Measurements from ENCODE around the gene GOLGA8T.
"Not testable (repeated sequence)": the region's sequence is repeated elsewhere in the genome, so short reads cannot be mapped to it uniquely, and the experiment has no call there.

GOLGA8T gene, protein sequence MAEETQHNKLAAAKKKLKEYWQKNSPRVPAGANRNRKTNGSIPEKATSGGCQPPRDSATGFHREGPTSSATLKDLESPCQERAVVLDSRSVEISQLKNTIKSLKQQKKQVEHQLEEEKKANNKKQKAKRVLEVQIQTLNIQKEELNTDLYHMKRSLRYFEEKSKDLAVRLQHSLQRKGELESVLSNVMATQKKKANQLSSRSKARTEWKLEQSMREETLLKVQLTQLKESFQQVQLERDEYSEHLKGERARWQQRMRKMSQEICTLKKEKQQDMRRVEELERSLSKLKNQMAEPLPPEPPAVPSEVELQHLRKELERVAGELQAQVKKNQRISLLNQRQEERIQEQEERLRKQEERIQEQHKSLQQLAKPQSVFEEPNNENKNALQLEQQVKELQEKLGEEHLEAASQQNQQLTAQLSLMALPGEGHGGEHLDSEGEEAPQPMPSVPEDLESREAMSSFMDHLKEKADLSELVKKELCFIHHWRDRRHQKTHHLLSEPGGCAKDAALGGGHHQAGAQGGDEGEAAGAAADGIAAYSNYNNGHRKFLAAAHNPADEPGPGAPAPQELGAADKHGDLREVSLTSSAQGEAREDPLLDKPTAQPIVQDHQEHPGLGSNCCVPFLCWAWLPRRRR

DNA sequence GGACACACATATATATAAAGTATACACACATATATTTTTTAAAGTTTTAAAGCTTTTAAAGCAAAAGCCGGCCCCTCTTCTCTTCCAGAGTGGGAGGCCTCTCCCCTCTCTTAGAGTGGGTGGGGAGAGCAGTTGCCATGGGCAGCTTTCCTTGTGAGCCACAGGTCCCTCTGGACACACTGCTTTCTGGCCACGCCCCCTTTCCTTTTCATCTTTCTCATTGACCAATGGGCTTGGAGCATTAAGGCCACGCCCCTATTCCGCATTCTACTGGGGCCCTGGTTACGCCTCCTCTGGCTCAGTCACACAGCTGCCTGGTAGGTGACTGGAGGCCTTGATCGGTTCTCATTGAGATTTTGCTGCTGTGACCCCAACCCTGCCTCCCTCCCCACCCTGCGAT, at the start of gene GOLGA8T:
GOLGA8T (plus strand) TSS at position 301 of the 400 bp plus-strand sequence; CDS start at position 399, 98 bp downstream.
- not testable (repeated sequence) for DNase-seq

DNA sequence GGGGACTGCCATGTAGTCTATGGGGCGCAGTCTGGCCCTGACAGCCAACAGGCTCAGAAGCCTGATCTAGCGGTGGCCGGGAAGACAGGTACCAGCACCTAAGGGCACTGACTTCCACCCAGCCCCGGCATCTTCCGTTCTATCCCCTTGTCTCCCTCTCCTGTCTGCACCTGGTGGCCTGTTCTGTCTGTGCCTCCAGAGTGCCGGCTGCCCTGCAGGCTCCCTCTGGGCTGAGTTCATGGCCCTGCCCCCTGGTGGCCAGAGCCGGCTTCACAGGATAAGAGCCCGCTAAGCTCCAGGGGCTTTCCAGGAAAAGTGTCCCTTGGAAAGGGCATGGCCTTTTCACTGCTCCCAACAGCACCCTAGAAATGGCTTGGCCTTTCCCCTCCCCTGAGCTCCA, 37.0 kb upstream of the GOLGA8T start:
- not testable (repeated sequence) for DNase-seq

DNA sequence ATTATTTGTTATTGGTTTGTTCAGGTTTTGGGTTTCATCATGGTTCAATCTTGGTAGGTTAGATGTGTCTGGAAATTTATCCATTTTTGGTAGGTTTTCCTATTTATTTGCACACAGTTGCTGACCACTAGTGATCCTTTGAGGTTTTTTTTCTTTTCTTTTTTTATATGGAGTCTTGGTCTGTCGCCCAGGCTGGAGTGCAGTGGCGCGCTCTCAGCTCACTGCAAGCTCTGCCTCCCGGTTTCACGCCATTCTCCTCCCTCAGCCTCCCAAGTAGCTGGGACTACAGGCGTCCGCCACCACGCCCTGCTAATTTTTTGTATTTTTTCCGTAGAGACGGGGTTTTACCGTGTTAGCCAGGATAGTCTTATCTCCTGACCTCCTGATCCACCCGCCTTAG, 32.0 kb upstream of the GOLGA8T start:
- not testable (repeated sequence) for DNase-seq

DNA sequence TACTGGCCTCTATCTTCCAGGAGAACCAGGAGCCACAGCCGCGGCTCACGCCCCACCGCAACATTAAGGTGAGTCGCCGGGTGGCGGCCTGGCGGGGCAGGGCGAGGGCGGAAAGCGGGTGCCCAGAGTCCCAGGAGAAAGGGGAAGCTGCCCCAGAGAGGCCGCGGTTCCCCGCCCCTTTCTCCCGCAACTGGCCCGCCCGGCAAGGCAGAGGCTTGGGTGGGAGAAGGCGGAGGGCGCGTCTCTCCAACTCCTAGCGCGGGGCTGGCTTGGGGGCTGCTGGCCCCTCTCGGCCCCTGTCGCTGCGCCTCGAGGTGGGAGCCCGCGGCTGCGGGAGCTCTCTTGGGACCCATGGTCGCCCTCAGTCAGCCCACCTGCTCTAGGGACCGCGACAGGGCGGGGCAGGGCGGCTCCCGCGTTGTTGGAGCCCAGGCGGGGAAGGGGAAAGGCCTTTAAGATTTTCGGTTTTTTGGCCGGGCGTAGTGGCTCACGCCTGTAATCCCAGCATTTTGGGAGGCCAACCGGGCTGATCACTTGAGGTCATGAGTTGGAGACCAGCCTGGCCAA, 30.8 kb upstream of the GOLGA8T start:
- not testable (repeated sequence) for DNase-seq

DNA sequence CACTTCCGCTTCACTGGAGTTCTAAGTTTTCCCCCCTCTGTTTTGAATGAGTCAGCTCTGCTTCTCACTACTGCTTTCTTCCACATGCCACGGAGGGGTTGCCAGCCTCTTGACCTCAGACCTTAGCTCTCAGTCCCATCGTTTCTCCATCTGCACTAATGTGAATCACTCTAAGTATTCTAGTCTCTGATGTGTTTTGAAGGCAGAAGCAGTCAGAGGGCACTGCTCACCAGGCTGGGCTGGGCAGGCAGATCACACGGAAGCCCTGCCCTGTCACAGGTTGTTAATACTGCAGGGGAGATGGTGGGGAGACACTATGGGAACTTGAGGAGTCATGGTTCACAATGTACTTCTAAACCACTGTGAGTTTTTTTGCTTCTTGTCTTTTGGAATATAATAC, 24.3 kb upstream of the GOLGA8T start:
- not testable (repeated sequence) for DNase-seq

DNA sequence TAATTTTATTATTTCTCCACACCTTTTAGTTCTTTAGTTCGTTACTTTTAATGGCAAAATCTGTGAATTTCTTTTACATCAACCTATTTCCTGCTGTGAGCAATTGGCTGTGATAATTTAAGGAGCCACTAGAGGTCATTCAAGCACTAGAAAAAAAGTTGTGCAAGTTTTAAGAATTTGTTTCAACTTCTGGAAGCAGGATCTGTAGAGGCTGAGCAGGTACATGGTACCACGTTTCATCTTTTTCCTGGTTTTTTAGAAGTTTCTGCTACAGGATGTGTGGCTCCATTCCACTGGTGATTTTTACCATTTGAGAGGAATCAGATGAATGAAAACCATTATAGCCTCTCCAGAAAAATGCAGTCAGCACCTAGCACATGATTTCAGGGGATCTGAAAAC, 4.8 kb upstream of the GOLGA8T start:
- not testable (repeated sequence) for DNase-seq

DNA sequence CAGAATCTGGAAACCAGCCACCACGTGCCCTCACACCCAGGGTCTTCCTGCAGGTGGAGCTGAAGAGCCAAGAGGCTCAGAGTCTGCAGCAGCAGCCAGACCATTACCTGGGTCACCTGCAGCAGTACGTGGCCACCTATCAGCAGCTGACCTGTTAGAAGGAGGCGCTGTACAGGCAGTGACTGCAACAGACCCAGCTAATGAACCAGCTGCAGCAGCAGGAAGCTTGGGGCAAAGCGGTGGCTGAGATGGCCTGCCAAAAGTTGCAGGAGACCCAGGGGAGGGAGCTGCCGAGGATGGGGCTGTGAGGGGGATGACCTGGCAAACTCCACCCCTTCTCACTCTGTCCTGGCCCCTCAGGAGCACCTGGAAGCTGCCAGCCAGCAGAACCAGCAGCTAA, 8.4 kb downstream of the GOLGA8T start:
- not testable (repeated sequence) for DNase-seq

DNA sequence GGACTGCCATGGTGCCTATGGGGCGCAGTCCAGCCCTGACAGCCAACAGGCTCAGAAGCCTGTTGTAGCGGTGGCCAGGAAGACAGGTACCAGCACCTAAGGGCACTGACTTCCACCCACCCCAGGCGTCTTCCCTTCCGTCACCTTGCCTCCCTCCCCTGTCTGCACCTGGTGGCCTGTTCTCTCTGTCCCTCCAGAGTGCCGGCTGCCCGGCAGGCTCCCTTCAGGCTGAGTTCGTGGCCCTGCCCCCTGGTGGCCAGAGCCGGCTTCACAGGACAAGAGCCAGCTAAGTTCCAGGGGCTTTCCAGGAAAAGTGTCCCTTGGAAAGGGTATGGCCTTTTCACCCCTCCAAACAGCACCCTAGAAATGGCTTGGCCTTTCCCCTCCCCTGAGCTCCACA, 15.0 kb downstream of the GOLGA8T start:
- DNase-seq = not testable (repeated sequence)

DNA sequence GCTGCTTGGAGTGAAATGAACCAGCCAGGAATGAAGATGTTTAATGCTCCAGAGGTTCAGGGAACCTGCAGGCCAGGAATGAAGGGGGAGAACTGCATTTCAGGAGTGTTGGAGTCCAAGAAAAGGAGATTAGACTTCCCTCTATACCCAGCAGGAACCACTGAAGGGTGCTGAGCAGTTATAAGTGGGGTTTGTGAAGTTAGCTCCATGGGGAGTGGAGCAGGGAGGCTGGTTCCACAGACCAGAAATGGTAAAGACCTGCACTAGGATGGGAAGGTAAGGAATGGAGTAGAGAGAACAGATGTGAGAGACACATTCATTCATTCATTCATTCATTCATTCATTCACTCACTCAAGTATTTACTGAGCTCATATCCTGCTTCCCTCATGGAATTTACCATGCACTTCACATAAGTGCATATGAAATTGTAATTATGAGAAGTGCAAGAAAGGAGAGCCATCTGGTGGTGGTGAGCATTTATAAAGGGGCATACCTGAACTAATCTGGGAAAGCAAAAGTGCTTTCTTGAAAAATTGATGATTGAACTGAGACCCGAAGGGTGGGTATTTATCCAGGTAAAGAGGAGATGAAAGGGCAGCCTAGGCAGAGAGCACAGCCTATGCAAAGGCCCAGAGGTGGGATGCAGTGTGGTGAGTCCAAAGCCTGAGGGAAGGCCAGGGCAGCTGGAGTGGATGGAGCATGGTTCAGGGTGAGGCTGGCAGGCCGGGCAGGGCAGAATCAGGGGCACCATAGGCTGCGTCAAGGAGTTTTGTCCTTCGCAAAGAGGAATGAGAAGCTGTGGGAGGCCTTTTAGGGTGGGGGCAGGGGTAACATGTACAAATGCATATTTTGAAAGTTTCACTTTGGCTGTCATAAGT, 27.9 kb downstream of the GOLGA8T start:
- DNase-seq = not testable (repeated sequence)

DNA sequence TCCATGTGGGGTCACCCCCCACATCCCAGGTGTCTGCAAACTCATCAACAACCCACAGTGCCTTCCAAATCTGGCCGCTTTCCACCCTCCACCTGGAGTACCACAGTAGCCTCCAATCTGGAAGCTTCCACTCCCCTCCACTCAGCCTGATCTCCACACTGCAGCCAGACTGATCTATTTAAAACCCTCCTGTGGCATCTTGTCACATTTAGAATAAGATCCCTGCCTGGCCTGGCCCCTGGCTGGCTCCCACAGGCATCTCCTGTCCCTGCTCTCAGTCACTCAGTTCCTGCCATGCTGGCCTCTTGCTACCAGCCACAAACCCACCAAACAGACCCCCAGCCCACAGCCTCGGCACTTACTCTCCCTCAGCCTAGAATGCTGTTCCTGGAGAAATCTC, 28.9 kb downstream of the GOLGA8T start:
- DNase-seq = not testable (repeated sequence)

DNA sequence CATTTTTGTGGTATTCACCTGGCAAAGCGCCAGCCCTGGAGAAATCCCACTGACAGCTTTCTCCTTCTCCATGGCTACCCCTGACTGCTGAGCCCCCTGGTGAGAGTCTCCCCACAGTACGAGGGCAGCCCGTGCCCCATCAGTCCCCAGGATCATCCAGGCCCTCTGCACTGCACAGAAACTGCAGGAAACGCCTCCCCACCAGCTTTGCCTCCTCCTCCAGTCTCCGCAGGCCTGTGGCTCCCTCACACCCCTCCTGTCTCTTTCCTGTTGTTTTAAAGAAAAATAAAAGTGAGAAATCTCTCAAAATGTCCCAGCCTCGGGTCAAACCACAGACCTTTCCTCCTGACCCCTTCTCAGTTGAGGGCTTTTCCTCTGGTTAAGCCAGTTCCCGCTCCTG, 29.4 kb downstream of the GOLGA8T start:
- not testable (repeated sequence) for DNase-seq

DNA sequence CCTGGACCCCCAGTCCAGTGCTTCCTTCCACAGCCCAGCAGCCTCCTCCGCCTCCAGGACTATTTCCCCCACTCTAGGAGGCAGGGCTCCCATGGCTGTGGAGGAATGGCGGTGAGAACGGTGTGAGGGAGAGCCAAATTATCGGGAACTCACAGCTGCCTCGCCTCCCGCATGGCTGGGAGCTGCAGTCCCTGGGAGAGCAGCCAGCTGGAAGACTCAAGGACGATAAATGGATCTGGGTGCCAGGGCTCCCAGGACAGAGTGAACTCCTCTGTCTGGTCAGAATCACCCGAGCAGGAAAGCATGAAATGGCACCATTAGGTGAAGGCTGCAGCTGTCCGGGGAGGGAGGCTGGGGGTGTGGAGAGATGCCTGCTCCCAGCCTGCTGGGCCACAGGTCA, 32.6 kb downstream of the GOLGA8T start:
- DNase-seq = not testable (repeated sequence)

DNA sequence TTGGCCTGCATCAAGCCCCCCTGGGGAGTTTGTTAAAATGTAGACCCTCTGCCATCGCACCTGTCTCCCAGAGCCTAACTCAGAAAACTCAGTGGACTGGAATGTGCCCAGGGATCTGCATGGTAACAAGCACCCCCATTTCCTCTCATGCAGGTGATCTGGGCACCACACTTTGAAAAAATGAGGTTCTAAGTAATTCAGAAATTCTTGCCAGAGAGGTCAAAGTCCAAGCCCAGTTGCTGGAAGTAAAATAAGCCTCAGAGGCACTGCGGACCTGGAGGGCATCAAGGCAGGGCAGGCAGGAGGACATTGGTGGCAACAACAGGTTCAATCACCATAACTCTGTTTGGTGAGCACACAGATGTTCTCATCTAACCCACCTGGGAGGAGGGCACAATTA, 33.0 kb downstream of the GOLGA8T start:
- DNase-seq = not testable (repeated sequence)

DNA sequence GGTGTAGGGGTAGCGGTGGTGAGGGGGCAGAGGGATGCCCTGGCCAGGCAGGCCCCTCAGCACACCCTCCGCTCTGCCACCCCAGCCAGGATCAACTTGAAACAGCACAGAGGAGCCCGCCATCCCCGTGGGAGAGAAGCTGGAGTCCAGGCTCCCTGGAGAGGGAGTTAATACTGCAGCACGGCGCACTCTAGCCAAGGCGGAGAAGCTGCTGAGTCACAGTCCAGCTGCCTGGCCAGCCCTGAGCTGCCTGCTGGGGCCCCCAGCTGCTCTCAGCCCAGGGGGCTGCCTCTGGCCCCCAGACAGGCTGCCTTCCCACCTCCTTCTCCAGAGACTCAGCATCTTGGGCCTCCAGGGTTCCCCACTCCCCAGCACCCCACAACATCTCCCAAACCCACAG, 36.6 kb downstream of the GOLGA8T start:
- not testable (repeated sequence) for DNase-seq

DNA sequence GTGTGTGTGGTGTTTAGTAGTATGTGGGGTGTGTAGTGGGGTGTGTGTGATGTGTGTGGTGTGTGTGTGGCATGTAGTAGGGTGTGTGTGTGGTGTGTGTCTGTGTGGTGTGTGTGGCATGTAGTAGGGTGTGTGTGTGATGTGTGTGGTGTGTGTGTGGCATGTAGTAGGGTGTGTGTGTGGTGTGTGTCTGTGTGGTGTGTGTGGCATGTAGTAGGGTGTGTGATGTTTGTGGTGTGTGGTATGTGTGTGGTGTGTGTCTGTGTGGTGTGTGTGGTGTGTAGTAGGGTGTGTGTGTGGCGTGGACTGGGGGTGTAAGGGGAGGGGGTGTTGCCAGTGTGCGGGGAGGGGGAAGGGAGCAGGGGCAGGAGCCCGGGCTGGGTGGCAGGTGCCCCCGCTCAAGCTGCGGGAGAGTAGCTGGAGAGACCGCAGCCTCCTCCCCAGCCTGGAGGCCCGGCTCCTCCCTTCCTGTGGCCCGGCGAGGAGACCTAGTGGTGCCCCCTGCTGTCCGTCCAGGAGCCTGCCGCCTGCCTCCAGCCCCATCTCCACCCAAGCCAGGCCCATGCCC, 38.3 kb downstream of the GOLGA8T start:
- not testable (repeated sequence) for DNase-seq

DNA sequence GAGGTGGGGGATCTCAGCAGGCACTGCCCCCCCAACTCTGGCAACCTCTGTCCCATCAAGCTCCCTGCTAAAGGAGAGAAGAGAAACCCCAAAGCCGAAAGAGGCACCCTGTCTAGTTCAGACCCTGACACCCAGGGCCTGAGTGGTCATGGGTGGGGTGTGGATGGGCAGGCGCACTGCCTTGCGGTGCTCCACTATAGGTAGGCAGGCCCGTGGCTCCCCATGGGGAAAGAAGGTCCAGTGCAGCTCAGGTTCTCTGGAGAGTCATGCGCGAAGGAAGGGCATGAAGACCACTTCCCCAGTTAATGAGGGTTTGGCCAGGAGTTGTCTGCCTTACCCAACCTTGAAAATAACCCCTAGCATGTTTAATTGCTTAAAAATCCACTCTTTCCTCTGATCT, 40.4 kb downstream of the GOLGA8T start:
- not testable (repeated sequence) for DNase-seq

DNA sequence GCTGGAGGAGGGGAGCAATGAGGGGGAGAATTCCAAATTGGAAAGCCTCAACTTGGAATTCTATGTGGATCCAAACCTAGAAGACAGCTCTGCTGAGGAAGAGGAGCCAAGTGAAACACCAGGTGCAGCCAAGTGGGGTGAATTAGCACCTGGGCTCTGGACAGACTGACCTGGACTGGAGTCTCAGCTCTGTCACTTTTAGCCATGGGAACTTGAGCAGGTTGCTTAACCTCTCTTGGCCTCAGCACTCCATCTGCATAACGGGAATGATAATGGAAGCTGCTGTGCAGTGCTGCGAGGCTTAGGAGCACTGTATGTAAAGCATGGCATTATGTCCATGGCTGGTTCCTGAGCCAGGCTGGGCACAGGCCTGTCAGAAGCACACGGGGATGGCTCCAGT, 41.8 kb downstream of the GOLGA8T start:
- not testable (repeated sequence) for DNase-seq

DNA sequence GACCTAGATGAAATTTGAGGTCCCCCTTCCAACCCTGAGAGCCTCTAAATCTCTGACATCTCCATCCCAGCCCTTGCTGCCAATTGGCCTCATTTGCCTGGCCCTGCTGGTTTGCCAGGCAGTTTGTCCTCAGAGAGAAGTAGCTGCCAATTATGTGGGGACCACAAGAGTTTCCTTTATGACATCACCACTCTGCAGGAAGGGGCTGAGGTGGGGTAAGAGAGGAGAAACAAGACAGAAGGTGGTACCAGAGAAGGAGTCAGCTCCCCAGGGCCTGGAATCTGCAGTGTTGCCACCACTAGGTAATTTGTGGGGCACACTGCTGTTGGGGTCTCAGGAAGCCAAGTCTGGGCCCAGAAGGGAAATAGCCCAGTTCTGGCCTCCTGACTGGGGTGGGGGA, 45.0 kb downstream of the GOLGA8T start:
- not testable (repeated sequence) for DNase-seq

DNA sequence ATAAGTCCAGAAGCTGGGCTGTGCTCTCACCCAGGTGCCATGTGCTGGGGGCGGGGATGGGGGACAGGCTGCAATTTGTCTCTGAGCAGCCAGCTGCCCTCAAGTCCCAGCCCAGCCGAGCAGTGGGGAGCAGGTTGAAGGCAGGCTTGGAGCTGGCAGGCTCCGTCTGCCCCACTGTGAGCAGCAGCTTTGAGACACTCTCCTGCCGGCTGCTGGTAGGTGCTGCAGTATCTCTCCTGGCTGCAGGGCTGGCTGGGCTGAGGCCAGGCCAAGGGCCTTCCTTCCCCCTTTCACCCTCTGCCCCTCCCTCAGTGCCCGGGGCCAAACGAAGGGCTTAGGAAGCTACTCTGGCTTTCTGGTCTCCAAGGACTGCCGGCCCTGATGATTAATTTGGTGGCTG, 50.6 kb downstream of the GOLGA8T start:
- not testable (repeated sequence) for DNase-seq

DNA sequence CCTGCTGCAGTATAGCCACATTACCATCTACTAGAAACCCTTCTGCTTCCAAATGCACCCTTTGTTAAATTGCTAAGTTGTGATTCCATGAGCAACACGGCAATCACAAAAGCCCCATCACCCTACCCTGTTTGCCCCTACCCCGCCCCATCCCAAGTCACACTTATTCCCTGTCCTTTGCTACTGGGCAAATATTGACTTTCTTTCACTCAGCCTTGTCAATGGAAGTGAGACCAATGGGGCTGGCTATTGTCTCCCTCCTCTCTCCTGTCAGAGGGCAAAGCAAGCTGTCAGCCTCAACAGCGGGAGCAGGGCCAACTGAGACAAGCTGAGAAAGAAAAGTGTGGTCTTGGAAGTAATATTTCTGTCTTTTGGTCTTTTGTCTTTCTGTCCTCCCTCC, 52.6 kb downstream of the GOLGA8T start:
- not testable (repeated sequence) for DNase-seq

DNA sequence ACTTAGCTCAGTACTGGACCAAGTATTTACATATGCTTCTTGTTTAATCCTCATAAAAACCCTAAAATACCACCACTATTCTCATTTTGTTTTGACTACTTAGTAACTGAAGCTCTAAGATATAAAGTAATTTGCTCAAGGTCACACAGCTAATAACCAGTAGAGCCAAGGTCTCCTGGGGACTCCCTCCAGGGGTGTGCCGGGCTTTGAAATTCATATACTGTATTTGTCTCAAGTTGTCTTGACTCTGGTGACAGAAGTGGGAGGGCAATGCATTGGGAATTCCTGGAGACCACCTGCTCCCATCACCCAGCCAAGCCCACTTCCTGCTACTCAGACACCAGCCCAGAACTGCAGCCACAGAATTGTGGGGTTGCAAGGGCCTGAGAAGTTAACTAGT, 54.9 kb downstream of the GOLGA8T start:
- DNase-seq = not testable (repeated sequence)

DNA sequence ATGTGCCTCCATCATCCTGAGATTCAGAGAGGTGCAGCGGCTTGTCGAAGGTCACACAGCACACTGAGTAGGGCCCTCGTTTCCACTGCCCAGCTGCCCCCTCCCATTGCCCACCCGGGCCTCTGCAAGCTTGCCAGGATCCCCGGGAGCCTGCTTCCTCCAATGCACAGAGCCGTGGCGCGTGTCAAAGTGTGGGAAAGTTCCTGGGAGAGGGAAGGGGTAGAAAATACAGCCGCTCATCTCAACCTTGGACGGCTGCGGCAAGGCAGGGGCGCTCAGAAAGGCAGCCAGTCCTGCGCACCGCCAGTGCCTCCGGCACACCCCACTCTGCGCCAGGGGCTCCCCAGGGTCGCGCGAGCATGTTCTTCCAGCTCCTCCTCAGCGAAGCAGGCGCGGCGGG, 56.3 kb downstream of the GOLGA8T start:
- DNase-seq = not testable (repeated sequence)

All from bone marrow (tissue), 2 donors.